Loucy (cell line): Measurements from ENCODE around the gene TAF1D.

Source experiments
- H2AFZ ChIP-seq: fragments of 200-600 bp; sonication (generic); 2 replicates; pipeline ENCODE4 v1.6.0; 2016; ENCODE audit warnings: antibody characterized with exemption, mild to moderate bottlenecking, low read length, moderate library complexity
- H3F3A ChIP-seq: fragments of 200-600 bp; 2 replicates; pipeline ENCODE4 v1.6.0; 2016; ENCODE audit warnings: antibody characterized with exemption, low read depth, mild to moderate bottlenecking
- H3K27me3 ChIP-seq: fragments of 200-600 bp; sonication (generic); 2 replicates; pipeline ENCODE4 v1.6.1; 2014; ENCODE audit warnings: low read length, mild to moderate bottlenecking; ENCODE audit not compliant: insufficient read depth, poor library complexity, severe bottlenecking
- H3K36me3 ChIP-seq: fragments of 200-600 bp; sonication (generic); 2 replicates; pipeline ENCODE4 v1.6.1; 2016; ENCODE audit warnings: low read length; ENCODE audit not compliant: insufficient read depth
- H3K4me1 ChIP-seq: fragments of 200-600 bp; sonication (generic); 2 replicates; pipeline ENCODE4 v1.5.1; 2014; ENCODE audit warnings: low read length, mild to moderate bottlenecking; ENCODE audit not compliant: insufficient read depth, poor library complexity, severe bottlenecking
- H3K4me2 ChIP-seq: fragments of 200-600 bp; sonication (generic); 2 replicates; pipeline ENCODE4 v1.6.0; 2014; ENCODE audit warnings: antibody characterized with exemption, low read length, low read depth, mild to moderate bottlenecking; ENCODE audit not compliant: poor library complexity, severe bottlenecking
- H3K4me3 ChIP-seq: fragments of 200-600 bp; sonication (generic); 2 replicates; pipeline ENCODE4 v1.5.1; 2014; ENCODE audit warnings: low read length, mild to moderate bottlenecking, mixed read lengths; ENCODE audit not compliant: poor library complexity, severe bottlenecking
- H3K79me2 ChIP-seq: fragments of 200-600 bp; sonication (generic); 2 replicates; pipeline ENCODE4 v1.6.1; 2014; ENCODE audit warnings: low read length; ENCODE audit not compliant: insufficient read depth
- H3K9ac ChIP-seq: fragments of 200-600 bp; sonication (generic); 2 replicates; pipeline ENCODE4 v1.6.0; 2014; ENCODE audit warnings: mild to moderate bottlenecking, low read depth, low read length, moderate library complexity; ENCODE audit not compliant: poor library complexity, severe bottlenecking
- H3K9me2 ChIP-seq: fragments of 200-600 bp; sonication (generic); replicated peaks from 2 replicates; pipeline ENCODE4 v1.6.1; 2016; ENCODE audit warnings: low read depth, low read length, mixed read lengths
- H3K9me3 ChIP-seq: fragments of 200-600 bp; sonication (generic); 2 replicates; pipeline ENCODE4 v1.6.1; 2014; ENCODE audit warnings: mild to moderate bottlenecking, antibody characterized with exemption, low read length, low read depth; ENCODE audit not compliant: insufficient read depth
- H4K20me1 ChIP-seq: fragments of 200-600 bp; sonication (generic); 2 replicates; pipeline ENCODE4 v1.6.0; 2014; ENCODE audit warnings: antibody characterized with exemption, low read length, mild to moderate bottlenecking; ENCODE audit not compliant: insufficient read depth, poor library complexity, severe bottlenecking
- CTCF ChIP-seq: fragments of 200-600 bp; sonication (generic); conservative IDR thresholded peaks from 2 replicates; pipeline ENCODE4 v1.5.1; 2014; ENCODE audit warnings: mild to moderate bottlenecking, antibody characterized with exemption, low read length
- EZH2phosphoT487 ChIP-seq: fragments of 200-600 bp; IDR thresholded peaks from 2 replicates; pipeline ENCODE4 v1.6.1; 2018; ENCODE audit warnings: antibody characterized with exemption, mild to moderate bottlenecking, moderate library complexity, borderline replicate concordance

TAF1D gene

GRCh38 chr11:93724089-93724488, 17.2 kb downstream of the TAF1D start:
- Histone ChIP-seq H3K36me3 (peaks cover 76% of the 10 kb centered on the region), H3F3A (peaks cover 13% of the 10 kb centered on the region; the same call in 1 of the 2 replicates), H3K4me1 (no peaks in the 10 kb centered on the region), H3K4me3 (no peak overlapping the region), H3K9me3 (no peaks in the 10 kb centered on the region), H3K27me3 (no peaks in the 10 kb centered on the region), H3K79me2 (no peaks in the 10 kb centered on the region), H3K9me2 (no peaks in the 10 kb centered on the region), H3K9ac (no peak overlapping the region), H3K4me2 (no peak overlapping the region), H2AFZ (no peak overlapping the region), H4K20me1 (peaks cover 2% of the 10 kb centered on the region)
- TF ChIP-seq CTCF (no peak), EZH2phosphoT487 (no peak)

DNA sequence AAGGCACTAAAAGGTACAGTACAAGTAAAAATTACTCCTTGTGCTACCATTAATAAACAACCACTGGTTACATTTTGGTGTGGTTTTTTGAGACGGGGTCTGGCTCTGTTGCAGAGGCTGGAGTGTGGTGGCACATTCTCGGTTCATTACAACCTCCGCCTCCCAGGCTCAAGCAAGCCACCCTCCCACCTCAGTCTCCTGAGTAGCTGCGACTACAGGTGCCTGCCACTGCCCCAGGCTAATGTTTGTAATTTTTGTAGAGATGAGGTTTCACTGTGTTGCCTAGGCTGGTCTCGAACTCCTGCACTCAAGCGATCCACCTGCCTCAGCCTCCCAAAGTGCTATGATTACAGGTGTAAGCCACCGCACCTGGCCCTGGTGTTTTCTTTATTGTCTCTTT, 20.8 kb downstream of the TAF1D start:
- Histone ChIP-seq H3K4me1 (peaks cover 16% of the 10 kb centered on the region), H3K9me2 (no peaks in the 10 kb centered on the region), H3K9ac (no peak overlapping the region), H3K79me2 (no peaks in the 10 kb centered on the region), H3K27me3 (no peaks in the 10 kb centered on the region), H2AFZ (no peak overlapping the region), H3K4me2 (no peak overlapping the region), H3K9me3 (no peaks in the 10 kb centered on the region), H3K4me3 (no peak overlapping the region), H3F3A (0 out of 2 replicates have a peak, but pooled peaks cover 3% of the 10 kb centered on the region), H4K20me1 (no peaks in the 10 kb centered on the region), H3K36me3 (peaks cover 66% of the 10 kb centered on the region)
- TF ChIP-seq CTCF (no peak), EZH2phosphoT487 (no peak)

DNA sequence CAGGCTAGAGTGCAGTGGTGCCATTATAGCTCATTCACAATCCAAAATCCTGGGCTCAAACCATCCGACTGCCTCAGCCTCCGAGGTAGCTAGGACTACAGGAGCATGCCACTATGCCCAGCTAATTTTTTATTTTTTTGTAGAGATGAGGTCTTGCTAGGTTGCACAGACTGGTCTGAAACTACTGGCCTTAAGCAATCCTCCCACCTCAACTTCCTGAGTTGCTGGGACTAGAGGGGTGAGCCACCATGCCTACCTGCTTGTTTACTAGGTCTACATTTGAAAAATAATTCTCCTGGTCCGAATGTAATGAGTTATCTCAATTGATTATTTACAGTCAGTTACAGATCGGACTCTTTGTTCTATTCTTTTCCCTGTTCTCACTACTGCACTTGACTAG, 22.0 kb downstream of the TAF1D start:
- H3K4me3 ChIP-seq, result no peak overlapping the region
- H3K4me1 ChIP-seq, result peaks cover 16% of the 10 kb centered on the region
- H3K9me2 ChIP-seq, result no peaks in the 10 kb centered on the region
- H3K27me3 ChIP-seq, result no peaks in the 10 kb centered on the region
- 0 out of 2 replicates have a peak, but pooled peaks cover 3% of the 10 kb centered on the region for H3F3A ChIP-seq
- peaks cover 71% of the 10 kb centered on the region for H3K36me3 ChIP-seq
- H3K9ac ChIP-seq, result no peak overlapping the region
- H3K79me2 ChIP-seq, result no peaks in the 10 kb centered on the region
- H2AFZ ChIP-seq, result no peak overlapping the region
- H3K4me2 ChIP-seq, result no peak overlapping the region
- no peak for TF ChIP-seq CTCF
- no peak for TF ChIP-seq EZH2phosphoT487
- no peaks in the 10 kb centered on the region for H3K9me3 ChIP-seq
- H4K20me1 ChIP-seq, result no peaks in the 10 kb centered on the region
